Activated CD8-positive, alpha-beta T cell treated with anti-CD3 and anti-CD28 coated beads, Interleukin-2, amount 10 ng/mL, durations not matched to agents 7 days and 5 days (primary cell): Measurements from ENCODE around the gene PCDH15. TPM values are rescaled to one million over a fixed set of nuclear protein-coding genes. Genes with fewer than 3 reads are reported as not detected.
"Not testable (repeated sequence)": the region's sequence is repeated elsewhere in the genome, so short reads cannot be mapped to it uniquely, and the experiment has no call there.

Source experiments
- ATAC-seq: fragments of 150-1000 bp; cut with Tn5 transposase; one replicate; pipeline ENCODE4 v1.10.0; 2021; ENCODE audit warnings: moderate library complexity
- CTCF ChIA-PET: fragments of 350-600 bp; sonication (Branson Sonifier 250); formaldehyde crosslinking; loops from one replicate; lab custom pipeline; 2021; ENCODE audit warnings: antibody characterized with exemption; lab: Charles Lee
- POLR2A ChIA-PET: fragments of 350-600 bp; sonication (Branson Sonifier 250); formaldehyde crosslinking; loops from one replicate; lab custom pipeline; 2021; ENCODE audit warnings: antibody characterized with exemption; lab: Charles Lee
- DNase-seq: peaks from one replicate; pipeline ENCODE4 v3.0.0-alpha.2; 2020
- H3K27ac Mint-ChIP-seq: one replicate; pipeline ENCODE4 v1.8.0; 2021; ENCODE audit warnings: mild to moderate bottlenecking, mixed read lengths
- H3K27me3 Mint-ChIP-seq: one replicate; pipeline ENCODE4 v1.8.0; 2021; ENCODE audit warnings: low read depth, mixed read lengths
- H3K36me3 Mint-ChIP-seq: one replicate; pipeline ENCODE4 v1.8.0; 2021; ENCODE audit warnings: low read depth, mixed read lengths
- H3K4me1 Mint-ChIP-seq: one replicate; pipeline ENCODE4 v1.8.0; 2021; ENCODE audit warnings: low read depth, mixed read lengths
- H3K4me3 Mint-ChIP-seq: one replicate; pipeline ENCODE4 v1.8.0; 2021; ENCODE audit warnings: mild to moderate bottlenecking, mixed read lengths
- H3K9me3 Mint-ChIP-seq: one replicate; pipeline ENCODE4 v1.8.0; 2022; ENCODE audit warnings: mixed read lengths; ENCODE audit not compliant: insufficient read depth
- total RNA-seq, 2 experiments: library from RNA; stranded (reverse); gene quantifications; one replicate each; pipeline ENCODE4 v1.2.3, GENCODE V29; 2021

PCDH15 gene
- total RNA-seq, 2 experiments from 2014 or later, result not detected

DNA sequence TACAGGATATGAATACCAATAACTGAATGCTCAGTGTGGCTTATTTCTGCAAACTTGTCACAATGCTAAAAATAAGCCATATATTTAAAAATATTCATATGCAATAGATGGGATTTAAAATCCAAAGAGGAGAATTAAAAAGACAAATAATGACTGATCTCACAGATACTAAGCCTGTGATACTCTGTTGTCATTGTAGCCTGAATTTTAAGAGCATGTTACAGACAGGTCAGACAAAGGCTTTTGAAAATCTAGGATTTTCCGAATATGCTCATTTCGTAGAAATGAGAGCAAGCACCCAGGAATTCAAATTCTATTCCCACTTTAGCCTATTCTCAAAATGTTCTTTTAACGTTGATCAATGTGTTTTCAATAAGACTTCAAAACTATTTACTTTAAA, 269.7 kb downstream of the PCDH15 start:
- ChIA-PET CTCF (no interaction called here), POLR2A (no interaction called here)
- H3K4me3 Mint-ChIP-seq, result no peak overlapping the region
- ATAC-seq (no peak), DNase-seq (no peak)
- H3K27ac Mint-ChIP-seq, result no peak overlapping the region
- no peaks in the 10 kb centered on the region for H3K36me3 Mint-ChIP-seq
- peaks cover 6% of the 10 kb centered on the region for H3K9me3 Mint-ChIP-seq
- no peaks in the 10 kb centered on the region for H3K27me3 Mint-ChIP-seq
- no peaks in the 10 kb centered on the region for H3K4me1 Mint-ChIP-seq

DNA sequence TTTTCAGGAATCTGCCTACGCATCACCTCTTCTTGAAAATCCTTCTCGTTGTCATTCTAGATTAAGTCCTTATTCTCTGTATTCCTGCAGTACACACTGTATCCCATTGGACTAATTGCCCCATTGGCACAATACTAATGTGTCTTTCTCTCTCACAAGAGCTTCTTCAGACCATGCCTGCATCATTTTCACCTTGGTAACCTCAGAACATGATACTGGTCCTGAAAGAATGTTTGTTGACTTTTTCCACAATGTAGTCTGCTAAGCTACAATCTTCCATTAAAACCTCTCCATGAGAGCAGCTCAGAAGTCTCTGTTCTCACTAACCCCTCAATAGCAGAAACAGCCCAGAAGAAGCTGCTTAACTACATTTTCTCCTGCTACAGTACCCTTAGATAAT, 270.7 kb downstream of the PCDH15 start:
- no peaks in the 10 kb centered on the region for H3K36me3 Mint-ChIP-seq
- POLR2A ChIA-PET, result no interaction called here
- CTCF ChIA-PET, result no interaction called here
- H3K4me1 Mint-ChIP-seq, result no peaks in the 10 kb centered on the region
- no peaks in the 10 kb centered on the region for H3K27me3 Mint-ChIP-seq
- ATAC-seq (no peak), DNase-seq (no peak)
- H3K9me3 Mint-ChIP-seq, result peaks cover 9% of the 10 kb centered on the region
- H3K4me3 Mint-ChIP-seq, result no peak overlapping the region
- H3K27ac Mint-ChIP-seq, result no peak overlapping the region

DNA sequence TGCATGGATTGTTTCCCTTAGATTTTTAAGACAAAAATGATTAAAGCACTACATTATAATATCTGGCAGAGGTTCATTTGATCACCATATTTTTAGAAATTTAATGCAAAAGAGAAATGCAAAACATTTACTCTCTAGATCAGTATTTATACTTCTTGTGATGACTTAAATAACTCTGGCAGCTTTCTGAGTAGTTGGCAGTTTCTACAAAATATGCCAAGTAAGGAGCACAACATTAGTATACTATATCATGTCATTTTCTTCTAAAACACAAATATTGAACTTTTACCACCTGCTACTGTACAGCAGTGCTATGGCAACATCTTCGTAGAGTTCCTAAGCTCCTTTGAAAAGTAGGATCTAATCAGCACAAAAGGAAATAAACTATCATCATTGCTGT, 275.2 kb downstream of the PCDH15 start:
- H3K36me3 Mint-ChIP-seq, result no peaks in the 10 kb centered on the region
- ChIA-PET CTCF (no interaction called here), POLR2A (no interaction called here)
- no peak overlapping the region for H3K27ac Mint-ChIP-seq
- ATAC-seq, result no peak
- no peaks in the 10 kb centered on the region for H3K4me1 Mint-ChIP-seq
- DNase-seq, result no peak
- H3K4me3 Mint-ChIP-seq, result no peak overlapping the region
- H3K9me3 Mint-ChIP-seq, result peaks cover 3% of the 10 kb centered on the region
- no peaks in the 10 kb centered on the region for H3K27me3 Mint-ChIP-seq

DNA sequence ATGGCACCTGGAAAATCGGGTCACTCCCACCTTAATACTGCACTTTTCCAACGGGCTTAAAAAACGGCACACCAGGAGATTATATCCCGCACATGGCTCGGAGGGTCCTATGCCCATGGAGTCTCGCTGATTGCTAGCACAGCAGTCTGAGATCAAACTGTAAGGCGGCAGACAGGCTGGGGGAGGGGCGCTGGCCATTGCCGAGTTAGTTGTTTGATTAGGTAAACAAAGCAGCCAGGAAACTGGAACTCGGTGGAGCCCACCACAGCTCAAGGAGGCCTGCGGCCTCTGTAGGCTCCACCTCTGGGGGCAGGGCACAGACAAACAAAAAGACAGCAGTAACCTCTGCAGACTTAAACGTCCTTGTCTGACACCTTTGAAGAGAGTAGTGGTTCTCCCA, 285.8 kb downstream of the PCDH15 start:
- H3K36me3 Mint-ChIP-seq, CTCF ChIA-PET, H3K4me1 Mint-ChIP-seq, H3K9me3 Mint-ChIP-seq, H3K27ac Mint-ChIP-seq, DNase-seq, H3K27me3 Mint-ChIP-seq, ATAC-seq, POLR2A ChIA-PET, H3K4me3 Mint-ChIP-seq: not testable (repeated sequence)

DNA sequence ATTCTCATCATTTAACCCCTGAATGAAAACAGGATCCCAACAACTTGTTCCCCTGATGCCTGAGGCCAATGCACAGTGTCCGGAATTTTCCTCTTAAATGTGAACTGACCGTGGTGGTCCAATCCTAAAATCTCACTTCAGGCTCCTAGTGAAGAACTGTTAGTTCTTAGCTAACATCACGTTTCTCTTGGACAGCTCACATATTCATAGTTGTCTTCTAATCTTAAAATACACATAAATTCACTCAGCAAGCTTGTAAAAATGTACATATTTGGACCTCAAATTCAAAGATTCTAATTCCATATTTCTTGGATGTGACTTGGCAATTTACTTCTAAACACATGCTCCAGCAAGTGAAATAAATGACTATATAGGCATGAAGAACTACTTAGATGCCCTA, 297.2 kb downstream of the PCDH15 start:
- H3K4me3 Mint-ChIP-seq, result no peak overlapping the region
- ATAC-seq (no peak), DNase-seq (no peak)
- no peak overlapping the region for H3K27ac Mint-ChIP-seq
- H3K36me3 Mint-ChIP-seq, result no peaks in the 10 kb centered on the region
- peaks cover 14% of the 10 kb centered on the region for H3K9me3 Mint-ChIP-seq
- ChIA-PET CTCF (no interaction called here), POLR2A (no interaction called here)
- no peaks in the 10 kb centered on the region for H3K4me1 Mint-ChIP-seq
- no peaks in the 10 kb centered on the region for H3K27me3 Mint-ChIP-seq

DNA sequence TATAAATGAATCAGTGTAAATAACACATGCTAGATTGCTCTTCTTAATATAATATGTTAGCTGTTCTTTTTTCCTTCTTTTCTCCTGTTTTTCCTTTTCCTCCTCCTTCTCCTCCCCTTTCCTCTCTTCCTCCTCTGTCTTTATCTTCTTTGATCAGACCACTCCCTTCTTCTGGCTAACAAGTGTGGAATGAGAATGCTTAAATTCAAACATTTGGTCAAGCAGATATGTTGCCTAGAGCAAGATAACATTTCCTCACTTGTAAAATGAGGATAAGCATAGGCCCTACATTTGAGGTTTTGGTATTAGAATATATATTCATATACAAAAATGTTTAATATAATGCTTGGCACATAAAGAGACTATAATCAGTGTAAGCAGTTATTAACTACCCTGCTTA, 299.1 kb downstream of the PCDH15 start:
- Mint-ChIP-seq H3K27me3 (no peaks in the 10 kb centered on the region), H3K27ac (no peak overlapping the region), H3K4me1 (no peaks in the 10 kb centered on the region), H3K9me3 (peaks cover 4% of the 10 kb centered on the region), H3K4me3 (no peak overlapping the region), H3K36me3 (no peaks in the 10 kb centered on the region)
- POLR2A ChIA-PET, result no interaction called here
- CTCF ChIA-PET, result no interaction called here
- DNase-seq (no peak), ATAC-seq (no peak)

DNA sequence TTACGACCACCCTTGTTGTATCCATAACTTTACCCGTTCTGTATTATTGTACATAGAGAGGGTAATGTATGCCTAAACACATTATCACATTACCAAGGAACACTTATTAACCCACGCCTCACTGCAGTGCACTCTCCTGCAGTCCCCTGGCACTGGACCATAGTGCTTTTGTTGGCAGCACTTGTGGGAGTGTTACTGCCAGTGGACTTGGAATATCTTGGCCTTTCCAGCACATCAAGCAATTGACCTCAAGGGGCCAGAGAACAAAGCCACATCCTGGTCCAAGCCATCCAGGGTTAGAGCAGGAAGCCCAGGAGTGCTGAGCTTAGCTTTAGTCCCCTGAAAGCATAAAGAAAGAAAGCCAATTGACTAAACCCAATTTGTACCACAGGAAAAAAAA, 304.2 kb downstream of the PCDH15 start:
- Mint-ChIP-seq H3K36me3 (no peaks in the 10 kb centered on the region), H3K9me3 (no peaks in the 10 kb centered on the region), H3K27ac (no peak overlapping the region), H3K4me1 (no peaks in the 10 kb centered on the region), H3K4me3 (no peak overlapping the region), H3K27me3 (no peaks in the 10 kb centered on the region)
- ATAC-seq (no peak), DNase-seq (no peak)
- ChIA-PET POLR2A (no interaction called here), CTCF (no interaction called here)

DNA sequence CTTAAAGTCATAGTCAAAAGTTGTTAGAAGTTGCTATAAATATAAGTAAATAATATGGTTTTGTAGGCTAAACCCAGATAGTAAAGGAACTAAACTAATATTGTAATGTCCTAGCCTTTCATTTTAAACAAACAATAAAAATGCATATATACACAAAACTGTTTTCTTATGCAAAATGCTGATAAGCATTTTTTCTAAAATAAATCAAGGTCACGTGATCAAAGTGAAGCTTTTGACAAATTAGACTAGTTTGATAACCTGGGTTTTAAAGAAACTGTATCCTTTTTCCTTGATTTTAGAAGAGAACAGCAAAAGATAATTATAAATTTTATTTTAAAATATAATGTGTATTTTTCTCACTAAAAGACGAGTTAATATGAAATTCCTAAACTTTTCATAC, 313.3 kb downstream of the PCDH15 start:
- Mint-ChIP-seq H3K36me3 (no peaks in the 10 kb centered on the region), H3K9me3 (peaks cover 3% of the 10 kb centered on the region), H3K27ac (no peak overlapping the region), H3K27me3 (no peaks in the 10 kb centered on the region), H3K4me1 (no peaks in the 10 kb centered on the region), H3K4me3 (no peak overlapping the region)
- ChIA-PET POLR2A (no interaction called here), CTCF (no interaction called here)
- DNase-seq (no peak), ATAC-seq (no peak)

DNA sequence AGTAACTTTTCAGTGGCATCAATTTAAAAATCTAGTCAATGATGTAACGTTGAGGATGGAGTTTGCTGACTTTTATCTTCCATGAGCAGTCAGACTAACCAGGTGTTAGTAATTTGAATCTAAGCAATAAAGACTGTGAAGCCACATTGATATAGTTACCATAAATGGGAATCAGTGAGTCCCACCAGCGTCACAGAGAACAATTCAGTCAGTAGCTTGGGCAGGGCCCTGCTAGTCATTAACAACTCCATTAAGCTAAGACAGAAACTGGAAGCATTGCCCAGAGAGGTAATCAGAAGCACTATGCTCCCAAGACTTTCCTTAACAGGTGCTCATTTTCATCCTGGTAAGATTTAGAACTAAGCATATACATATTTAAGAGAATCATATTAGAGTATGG, 315.1 kb downstream of the PCDH15 start:
- Mint-ChIP-seq H3K4me3 (no peak overlapping the region), H3K27me3 (no peaks in the 10 kb centered on the region), H3K4me1 (no peaks in the 10 kb centered on the region), H3K27ac (no peak overlapping the region), H3K36me3 (no peaks in the 10 kb centered on the region), H3K9me3 (peaks cover 3% of the 10 kb centered on the region)
- CTCF ChIA-PET, result no interaction called here
- POLR2A ChIA-PET, result no interaction called here
- DNase-seq (no peak), ATAC-seq (no peak)

DNA sequence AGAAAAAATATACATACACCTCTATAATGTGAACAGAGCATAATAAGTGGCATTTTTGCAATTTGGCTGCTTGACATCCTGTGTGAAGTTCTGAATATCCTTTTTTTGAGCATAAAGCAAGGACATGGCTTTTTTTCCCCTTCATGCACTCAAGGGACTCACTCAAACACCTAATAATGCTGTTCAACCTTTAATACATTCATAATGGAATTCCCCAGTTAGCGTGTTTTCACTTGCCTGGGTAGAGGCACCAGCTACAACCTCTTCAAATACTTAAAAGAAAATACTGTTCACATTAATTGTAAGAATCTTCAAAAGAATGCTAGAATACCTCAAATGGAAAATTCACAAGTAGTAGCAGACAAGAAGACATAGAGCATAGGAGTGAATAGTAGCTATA, 316.8 kb downstream of the PCDH15 start:
- ATAC-seq (no peak), DNase-seq (no peak)
- no peaks in the 10 kb centered on the region for H3K27me3 Mint-ChIP-seq
- no peaks in the 10 kb centered on the region for H3K36me3 Mint-ChIP-seq
- CTCF ChIA-PET, result no interaction called here
- no peaks in the 10 kb centered on the region for H3K9me3 Mint-ChIP-seq
- H3K27ac Mint-ChIP-seq, result no peak overlapping the region
- H3K4me1 Mint-ChIP-seq, result no peaks in the 10 kb centered on the region
- POLR2A ChIA-PET, result no interaction called here
- H3K4me3 Mint-ChIP-seq, result no peak overlapping the region

DNA sequence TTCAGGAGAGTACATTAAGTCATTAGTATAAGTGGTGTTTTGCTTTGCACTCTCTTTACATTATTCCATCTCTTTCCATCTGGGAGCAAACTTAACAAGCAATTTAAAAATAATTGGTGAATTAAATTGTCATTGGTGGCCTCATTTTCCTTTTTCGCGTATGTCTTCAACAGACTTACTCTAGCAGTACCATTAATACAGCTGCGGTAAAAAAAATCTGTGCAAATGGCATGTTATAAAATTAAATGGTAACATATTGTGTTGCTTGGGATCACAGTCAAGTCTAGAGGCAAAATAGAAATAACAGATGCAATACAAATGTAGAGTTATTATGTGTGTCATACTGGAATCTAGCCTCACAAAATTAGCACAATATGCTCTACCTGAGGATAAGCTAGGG, 322.4 kb downstream of the PCDH15 start:
- ChIA-PET POLR2A (no interaction called here), CTCF (no interaction called here)
- H3K4me3 Mint-ChIP-seq, result no peak overlapping the region

DNA sequence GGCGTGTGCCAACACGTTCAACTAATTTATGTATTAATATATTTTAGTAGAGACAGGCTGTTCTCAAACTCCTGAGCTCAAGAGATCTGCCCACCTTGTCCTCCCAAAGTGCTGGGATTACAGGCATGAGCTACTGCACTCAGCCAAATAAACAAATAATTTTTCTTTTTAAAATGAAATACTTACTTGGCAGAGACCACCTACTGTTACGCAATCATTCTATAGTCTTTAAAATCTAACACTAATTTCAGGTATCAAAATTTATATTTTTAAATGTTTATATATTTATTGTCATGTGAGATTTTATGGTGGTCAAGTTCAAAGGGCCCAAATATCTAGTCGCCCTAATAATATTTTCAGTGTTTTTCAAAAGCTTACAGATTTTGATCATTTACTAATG, 323.3 kb downstream of the PCDH15 start:
- ATAC-seq, result no peak
- no peak for DNase-seq
- Mint-ChIP-seq H3K36me3 (no peaks in the 10 kb centered on the region), H3K4me1 (no peaks in the 10 kb centered on the region), H3K27ac (no peak overlapping the region), H3K27me3 (no peaks in the 10 kb centered on the region), H3K9me3 (peaks cover 5% of the 10 kb centered on the region), H3K4me3 (no peak overlapping the region)
- POLR2A ChIA-PET, result no interaction called here
- CTCF ChIA-PET, result no interaction called here

More for the DNA sequence above, 322.4 kb downstream of the PCDH15 start:
- DNase-seq, result no peak
- Mint-ChIP-seq H3K27ac (no peak overlapping the region), H3K27me3 (no peaks in the 10 kb centered on the region), H3K4me1 (no peaks in the 10 kb centered on the region), H3K36me3 (no peaks in the 10 kb centered on the region), H3K9me3 (no peaks in the 10 kb centered on the region)
- no peak for ATAC-seq

DNA sequence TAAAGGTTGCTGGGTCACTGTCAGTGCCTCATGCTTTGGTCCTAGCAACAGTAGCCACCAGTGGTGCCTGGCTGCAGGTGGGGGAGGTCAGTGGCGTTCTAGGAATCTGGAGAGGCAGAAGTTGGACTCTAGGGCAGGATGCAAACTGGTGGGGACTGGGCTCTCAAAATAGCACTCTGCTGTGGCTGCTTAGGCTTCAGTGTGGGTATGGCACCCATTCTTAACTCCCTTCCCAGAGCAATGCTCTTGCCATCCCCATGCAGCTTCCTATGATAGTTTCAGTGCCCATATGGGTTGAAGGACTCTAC, 330.8 kb downstream of the PCDH15 start:
- ATAC-seq (no peak), DNase-seq (no peak)
- Mint-ChIP-seq H3K36me3 (no peaks in the 10 kb centered on the region), H3K9me3 (peaks cover 18% of the 10 kb centered on the region), H3K4me3 (no peak overlapping the region), H3K27me3 (no peaks in the 10 kb centered on the region), H3K4me1 (no peaks in the 10 kb centered on the region), H3K27ac (no peak overlapping the region)
- CTCF ChIA-PET, result no interaction called here
- POLR2A ChIA-PET, result no interaction called here
